Activated CD4-positive, CD25-positive, alpha-beta regulatory T cell (primary cell): ENCODE results near the gene C9orf72.

Experiments used
- DNase-seq, 4 experiments: peaks; one replicate each; lab custom pipeline; 2025; lab: John Stamatoyannopoulos, UW

The C9orf72 gene

GRCh38 chr9:27538647-27539046 is 34.6 kb downstream of the C9orf72 start:
- DNase-seq, result no peak

GRCh38 chr9:27537756-27538155 is 35.5 kb downstream of the C9orf72 start:
- no peak for DNase-seq

- DNase-seq, result no peak
These were observed 36.2 kb downstream of the C9orf72 start for GRCh38 chr9:27537027-27537435.

- DNase-seq, result no peak
These were observed 37.1 kb downstream of the C9orf72 start for GRCh38 chr9:27536168-27536567.

GRCh38 chr9:27535701-27536118 is 37.6 kb downstream of the C9orf72 start:
- DNase-seq, result no peak

GRCh38 chr9:27534658-27535209 is 38.5 kb downstream of the C9orf72 start:
- DNase-seq, result no peak

- DNase-seq, result no peak
These were observed 39.1 kb downstream of the C9orf72 start for GRCh38 chr9:27534131-27534530.

GRCh38 chr9:27533311-27533710 is 40.0 kb downstream of the C9orf72 start:
- DNase-seq, result no peak

GRCh38 chr9:27532046-27532445 is 41.2 kb downstream of the C9orf72 start:
- no peak for DNase-seq

GRCh38 chr9:27530915-27531755 is 42.1 kb downstream of the C9orf72 start:
- no peak for DNase-seq

- DNase-seq, result peak; percentile 53 to 66 (median 62)
These were observed 43.7 kb downstream of the C9orf72 start, which contains the start of gene MOB3B for GRCh38 chr9:27529316-27530278. Gene MOB3B (minus strand): TSS chr9:27529814. CDS start chr9:27455550, 74,264 bp downstream.

GRCh38 chr9:27528886-27529315 is 44.4 kb downstream of the C9orf72 start:
- peak in 2 of 4 experiments; percentile 7 for DNase-seq

- peak in 1 of 4 experiments; percentile 3 for DNase-seq
These were observed 45.0 kb downstream of the C9orf72 start for GRCh38 chr9:27528076-27528885.

- DNase-seq, result no peak
These were observed 45.6 kb downstream of the C9orf72 start for GRCh38 chr9:27527702-27528075.

GRCh38 chr9:27524236-27524635 is 49.0 kb downstream of the C9orf72 start, which contains the start of gene IFNK:
Gene IFNK (plus strand): TSS chr9:27524290. CDS start chr9:27524337, 47 bp downstream.
- DNase-seq, result no peak

- no peak for DNase-seq
These were observed 50.1 kb downstream of the C9orf72 start for GRCh38 chr9:27523141-27523540.

- no peak for DNase-seq
These were observed 52.3 kb downstream of the C9orf72 start for GRCh38 chr9:27520986-27521385.

GRCh38 chr9:27519466-27520465 is 53.5 kb downstream of the C9orf72 start:
- DNase-seq, result no peak

GRCh38 chr9:27518809-27519208 is 54.5 kb downstream of the C9orf72 start:
- DNase-seq, result no peak

- DNase-seq, result no peak
These were observed 55.3 kb downstream of the C9orf72 start for GRCh38 chr9:27518006-27518405.
